ENCODE data around the gene LRATD1.
A peak's percentile ranks its signal among the peaks of the same experiment; 100 is the strongest.
"Not testable (repeated sequence)": the region's sequence is repeated elsewhere in the genome, so short reads cannot be mapped to it uniquely, and the experiment has no call there.

LRATD1 gene, protein sequence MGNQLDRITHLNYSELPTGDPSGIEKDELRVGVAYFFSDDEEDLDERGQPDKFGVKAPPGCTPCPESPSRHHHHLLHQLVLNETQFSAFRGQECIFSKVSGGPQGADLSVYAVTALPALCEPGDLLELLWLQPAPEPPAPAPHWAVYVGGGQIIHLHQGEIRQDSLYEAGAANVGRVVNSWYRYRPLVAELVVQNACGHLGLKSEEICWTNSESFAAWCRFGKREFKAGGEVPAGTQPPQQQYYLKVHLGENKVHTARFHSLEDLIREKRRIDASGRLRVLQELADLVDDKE

DNA sequence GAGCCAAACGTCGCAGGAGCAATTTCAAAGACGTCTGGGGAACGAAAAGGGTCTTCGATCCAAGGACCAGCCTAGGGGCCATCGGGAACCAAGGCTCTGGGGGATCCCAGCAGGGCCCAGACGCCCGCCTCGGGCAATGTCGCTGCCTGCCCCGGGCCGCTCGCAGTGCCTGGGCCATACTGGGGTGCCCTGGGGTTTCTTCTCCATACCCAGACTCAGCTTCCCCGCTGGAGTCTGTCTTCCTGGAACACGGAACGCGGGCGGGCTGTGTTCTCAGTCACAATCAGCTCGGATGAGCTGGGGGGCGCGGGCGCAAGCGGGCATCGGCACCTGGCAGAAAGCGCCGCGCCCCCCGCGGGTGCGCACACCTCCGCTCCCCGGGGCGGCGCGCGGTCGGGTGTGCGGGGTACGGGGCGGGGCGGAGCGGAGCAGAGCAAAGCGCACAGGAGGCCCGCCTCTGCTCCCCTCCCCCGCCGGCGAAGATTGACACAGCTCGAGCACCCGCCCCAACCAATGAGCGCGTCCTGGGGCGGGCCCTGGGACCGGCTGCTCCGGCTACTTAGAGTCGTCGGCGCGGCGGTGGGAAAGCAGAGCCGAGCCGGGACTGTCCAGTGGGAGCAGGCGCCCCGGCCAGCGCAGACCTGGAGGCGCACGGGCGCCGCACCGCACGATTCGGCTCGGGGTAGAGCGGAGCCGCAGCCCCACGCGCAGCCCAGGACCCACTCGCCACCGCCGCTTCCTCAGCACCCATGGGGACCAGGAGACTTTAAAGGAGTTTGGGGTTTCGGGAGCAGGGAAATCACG lies at the start of gene LRATD1:
TSS of gene LRATD1 (plus strand) at position 585 of the 804 bp plus-strand sequence. CDS start 1,263 bp downstream, outside the sequence.
- DNase-seq (ENCODE audit: low read depth) = peak; percentile 22

DNA sequence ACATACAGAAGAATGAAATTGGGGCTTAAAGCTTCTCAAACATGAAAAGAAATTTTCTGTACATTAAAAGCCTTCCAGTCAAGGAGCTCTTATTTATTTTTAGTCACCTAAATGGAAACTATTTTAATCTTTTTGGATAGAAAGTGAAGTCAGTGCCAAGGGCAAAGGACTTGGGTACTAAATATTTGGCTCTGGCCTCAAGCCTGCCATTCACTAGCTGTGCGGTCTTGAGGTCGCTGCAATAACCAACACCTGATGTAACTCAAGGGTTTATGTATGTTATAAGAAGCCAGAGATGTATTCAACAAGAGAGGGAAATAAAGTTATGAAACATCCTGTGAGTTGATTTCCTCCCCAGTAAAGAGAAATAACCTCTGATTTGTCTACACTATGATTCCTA lies 49.5 kb upstream of the LRATD1 start:
- no peak for DNase-seq (ENCODE audit: low read depth)

DNA sequence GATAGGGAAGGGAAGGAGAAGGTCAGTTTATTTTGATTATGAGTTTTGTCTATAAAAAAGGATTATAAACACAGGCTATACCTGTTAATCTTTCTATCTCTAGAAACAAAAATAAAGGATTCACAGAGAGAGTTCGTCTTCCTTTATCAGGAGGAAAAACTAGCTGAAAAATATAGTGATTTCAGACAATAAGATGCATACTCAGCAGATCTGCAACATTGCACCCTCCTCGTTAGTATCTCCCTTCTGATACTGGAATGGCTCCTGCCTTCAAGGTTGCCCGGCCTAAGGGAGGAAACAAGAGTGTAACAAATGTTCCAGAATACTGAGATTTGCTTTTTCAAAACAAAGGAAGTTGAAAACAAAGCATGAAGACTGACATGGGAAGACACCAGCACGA lies 48.7 kb upstream of the LRATD1 start:
- no peak for DNase-seq (ENCODE audit: low read depth)

DNA sequence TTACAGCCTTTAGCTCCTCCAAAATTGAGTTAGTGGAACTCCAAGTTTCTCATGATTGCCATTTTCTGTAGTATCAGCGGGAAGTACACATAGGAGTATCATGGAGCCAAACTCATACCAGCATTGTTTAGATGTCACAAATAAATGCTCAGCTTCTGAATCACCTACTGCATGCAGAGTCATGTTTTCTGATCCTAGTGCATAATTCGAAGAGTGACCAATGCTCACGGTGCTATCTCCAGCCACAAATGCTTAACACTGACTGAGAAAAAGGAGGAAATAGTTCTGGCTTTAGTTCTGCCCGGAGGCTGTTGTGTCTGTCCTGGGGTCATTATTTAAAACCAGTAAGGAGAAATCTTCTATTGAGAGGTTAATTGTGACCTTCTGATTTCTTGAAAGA lies 45.4 kb upstream of the LRATD1 start:
- DNase-seq (ENCODE audit: low read depth) = no peak

DNA sequence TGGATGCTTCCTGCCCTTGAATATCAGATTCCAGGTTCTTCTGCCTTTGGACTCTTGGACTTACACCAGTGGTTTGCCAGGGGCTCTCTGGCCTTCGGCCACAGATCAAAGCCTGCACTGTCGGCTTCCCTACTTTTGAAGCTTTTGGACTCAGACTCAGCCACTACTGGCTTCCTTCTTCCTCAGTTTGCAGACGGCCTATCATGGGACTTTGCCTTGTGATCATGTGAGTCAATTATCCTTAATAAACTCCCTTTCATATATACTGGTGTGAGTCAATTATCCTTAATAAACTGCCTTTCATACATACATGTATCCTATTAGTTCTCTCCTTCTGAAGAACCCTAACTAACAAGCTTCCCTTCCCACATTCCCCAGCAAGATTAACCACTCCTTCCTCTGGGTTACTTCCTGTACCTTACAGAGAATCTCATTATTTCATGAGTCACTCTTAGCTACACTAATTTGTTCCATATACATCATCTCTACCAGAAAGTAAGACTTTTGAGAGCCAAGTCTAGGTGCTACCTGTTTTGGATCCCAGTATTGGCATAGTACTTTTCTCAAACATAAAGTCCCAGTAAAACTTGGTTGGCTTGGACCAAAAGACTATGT lies 31.3 kb upstream of the LRATD1 start:
- DNase-seq (ENCODE audit: low read depth) = no peak

DNA sequence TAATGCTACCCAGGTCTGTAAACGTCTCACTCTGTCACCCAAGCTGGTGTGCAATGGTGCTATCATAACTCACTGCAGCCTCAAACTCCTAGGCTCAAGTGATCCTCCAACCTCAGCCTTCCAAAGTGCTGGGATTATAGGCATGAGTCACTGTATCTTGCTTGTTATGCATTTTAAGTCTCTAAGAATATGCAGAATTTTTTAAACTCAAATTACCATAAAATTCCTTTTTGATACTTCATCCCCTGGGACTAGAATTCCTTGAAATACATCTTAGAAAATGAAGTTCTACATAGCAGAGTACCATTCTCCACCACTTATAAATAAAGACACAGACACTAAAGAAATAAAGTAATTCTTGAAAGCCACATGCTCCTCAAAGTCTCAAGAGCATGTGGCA lies 30.2 kb upstream of the LRATD1 start:
- DNase-seq (ENCODE audit: low read depth) = no peak

DNA sequence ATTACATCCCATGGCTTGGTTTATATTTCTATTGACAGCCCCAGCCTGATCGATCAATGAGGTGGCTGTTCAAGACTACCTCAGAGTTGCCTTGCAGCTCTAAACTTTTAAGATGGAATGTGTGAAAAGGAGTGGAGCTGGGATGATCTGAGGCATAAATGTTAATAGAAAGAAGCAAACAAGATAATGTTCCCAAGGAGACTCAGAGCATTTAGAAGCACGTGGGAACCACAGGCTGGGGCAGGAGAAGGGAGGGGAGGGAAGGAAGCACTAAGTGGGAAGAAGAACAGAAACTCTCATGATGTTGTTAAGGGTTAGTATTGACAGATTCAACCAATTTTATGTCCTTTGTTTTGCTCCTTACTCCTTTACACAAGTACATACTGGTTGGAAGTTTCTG lies 28.8 kb upstream of the LRATD1 start:
- DNase-seq (ENCODE audit: low read depth) = no peak

DNA sequence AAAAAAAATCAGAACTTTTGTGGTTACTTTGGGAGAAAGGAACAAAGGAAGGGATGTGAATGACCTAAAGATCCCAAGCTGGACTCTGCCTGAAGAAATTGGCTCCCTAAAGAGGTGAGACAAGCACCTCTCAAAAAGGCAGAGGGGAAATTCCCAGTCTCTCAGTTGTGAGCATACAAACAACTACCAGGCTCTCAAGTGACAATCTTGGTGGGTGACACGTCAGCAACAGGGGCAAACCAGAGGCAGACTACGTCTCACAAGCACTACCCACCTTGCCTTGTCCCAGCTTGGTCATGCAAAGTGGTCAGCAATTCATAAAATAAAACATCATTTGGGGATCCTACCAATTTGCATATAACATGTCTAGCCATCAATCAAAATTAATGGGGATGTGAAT lies 24.3 kb upstream of the LRATD1 start:
- DNase-seq (ENCODE audit: low read depth) = no peak

DNA sequence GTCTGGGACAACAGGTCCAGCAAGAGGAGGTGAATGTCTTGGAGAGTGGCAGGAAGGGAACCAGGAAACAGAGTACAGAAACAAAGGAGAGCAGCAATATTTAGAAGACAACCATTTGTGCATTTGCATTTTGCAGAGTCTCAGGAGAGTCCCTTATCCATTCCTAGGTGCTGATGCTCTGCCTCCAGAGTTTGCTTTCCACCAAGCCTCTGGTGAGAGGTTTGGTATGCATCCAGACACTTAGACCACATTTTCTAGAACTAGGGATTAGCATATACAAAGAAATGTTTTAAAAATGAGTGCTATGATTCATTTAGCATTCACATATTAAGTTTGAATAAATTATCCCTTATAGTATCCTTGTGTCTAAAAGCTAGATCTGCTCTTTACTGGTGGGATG lies 18.5 kb upstream of the LRATD1 start:
- DNase-seq (ENCODE audit: low read depth) = no peak

DNA sequence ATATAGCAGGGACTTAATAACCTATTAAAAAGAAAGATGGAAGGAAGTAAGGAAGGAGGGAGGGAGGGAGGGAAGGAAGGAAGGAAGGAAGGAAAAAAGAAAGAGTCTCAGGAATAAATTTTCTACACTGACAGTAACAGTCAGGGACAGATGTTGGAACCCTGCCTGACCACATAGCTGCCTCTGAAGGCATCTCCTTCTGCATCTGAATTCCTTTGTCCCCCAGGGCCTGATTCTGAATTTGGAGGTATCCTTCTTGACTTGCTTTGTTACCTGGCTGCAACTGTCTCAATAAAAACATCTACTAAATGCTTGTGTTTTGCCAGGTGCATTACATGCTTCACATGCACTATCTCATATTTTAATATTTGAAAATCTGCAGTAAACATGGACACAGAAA lies 17.4 kb upstream of the LRATD1 start:
- DNase-seq (ENCODE audit: low read depth) = no peak

DNA sequence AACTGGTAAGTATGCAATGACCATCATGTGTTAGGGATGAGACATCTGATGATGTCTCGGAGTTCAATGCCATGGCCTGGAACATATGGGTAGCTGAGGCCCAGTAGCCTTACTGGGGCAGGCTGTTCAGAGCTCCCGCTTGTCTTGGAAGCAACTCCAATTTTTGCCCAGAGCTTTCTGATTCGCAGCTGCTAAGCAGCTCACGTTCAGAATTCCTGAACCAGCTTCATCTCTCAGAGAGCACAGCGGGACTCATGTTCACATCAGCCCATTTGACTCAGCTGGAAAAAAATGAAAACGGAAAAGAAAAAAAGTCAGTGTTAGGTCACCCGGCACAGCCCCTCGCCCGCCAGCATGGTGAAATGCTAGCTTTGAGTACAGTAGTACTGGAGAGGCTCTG lies 16.8 kb upstream of the LRATD1 start:
- no peak for DNase-seq (ENCODE audit: low read depth)

DNA sequence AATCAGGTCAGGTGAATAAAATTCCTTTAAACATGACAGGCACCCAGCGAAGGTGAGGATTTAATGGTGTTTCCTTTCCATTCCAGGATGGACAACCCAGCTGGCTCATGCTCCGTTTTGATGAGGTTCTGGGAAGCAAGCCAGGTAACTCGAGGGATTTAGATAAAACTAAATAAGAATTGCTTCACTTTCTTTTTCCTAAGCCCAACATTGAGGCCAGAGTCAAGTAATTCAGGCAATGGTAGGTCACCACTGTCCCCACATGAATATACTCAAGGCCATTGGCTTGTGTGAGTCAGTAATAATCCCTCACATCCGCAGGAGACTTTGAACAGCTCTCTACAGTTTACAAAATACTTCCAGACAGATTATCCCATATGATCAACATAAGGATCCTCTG lies 16.2 kb upstream of the LRATD1 start:
- DNase-seq (ENCODE audit: low read depth) = no peak

DNA sequence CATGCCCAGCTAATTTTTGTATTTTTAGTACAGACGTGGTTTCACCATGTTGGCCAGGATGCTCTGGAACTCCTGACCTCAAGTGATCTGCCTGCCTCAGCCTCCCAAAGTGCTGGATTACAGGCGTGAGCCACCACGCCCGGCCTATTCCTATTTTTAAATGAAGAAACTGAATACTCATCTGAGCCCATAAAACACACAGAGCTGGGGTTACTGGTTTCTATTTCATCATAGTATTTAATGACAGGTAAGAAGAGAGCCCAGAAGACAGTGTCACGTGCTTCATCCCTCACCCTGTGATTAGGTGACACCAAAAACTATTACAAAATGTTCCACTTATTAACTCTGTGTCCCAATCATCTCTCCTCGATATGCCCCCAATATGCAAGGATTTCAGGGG lies 15.6 kb upstream of the LRATD1 start:
- DNase-seq (ENCODE audit: low read depth) = no peak

DNA sequence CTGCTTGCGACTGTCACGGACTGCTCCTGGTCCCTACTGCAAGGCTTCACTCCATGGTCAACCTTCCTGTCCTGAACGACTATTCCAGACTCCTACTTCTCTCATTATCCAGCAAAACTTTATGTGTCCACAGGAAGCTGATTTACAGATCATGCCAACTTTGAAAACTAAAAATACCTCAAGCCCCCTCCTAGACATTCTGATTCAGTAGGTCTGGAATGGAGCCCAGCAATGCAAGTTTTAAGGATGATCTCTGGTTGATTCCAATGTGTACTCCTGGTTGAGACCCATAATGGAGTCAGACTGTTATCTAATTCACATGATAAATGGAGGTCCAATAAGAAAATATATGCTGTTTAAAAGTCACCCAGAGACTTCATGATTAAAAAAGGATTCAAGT lies 13.1 kb upstream of the LRATD1 start:
- DNase-seq (ENCODE audit: low read depth) = no peak

DNA sequence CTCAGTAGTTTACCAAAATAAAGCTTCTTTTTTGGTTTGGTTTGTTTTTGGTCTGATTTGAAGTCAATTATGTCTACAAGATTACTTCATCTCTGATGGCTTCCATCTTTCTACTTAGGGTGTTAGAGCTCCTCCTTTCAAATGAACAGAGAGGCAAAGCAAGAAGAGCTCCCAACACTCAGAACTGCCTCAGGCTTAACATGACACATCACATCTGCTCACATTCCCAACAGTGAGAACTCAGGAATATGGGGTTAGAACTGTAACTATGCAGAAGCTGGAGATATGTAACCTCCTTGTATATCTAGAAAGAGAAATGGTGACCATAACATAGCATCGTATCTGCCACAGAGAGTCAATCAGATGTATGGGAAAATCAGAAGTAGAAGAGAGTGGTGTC lies 11.4 kb upstream of the LRATD1 start:
- no peak for DNase-seq (ENCODE audit: low read depth)

DNA sequence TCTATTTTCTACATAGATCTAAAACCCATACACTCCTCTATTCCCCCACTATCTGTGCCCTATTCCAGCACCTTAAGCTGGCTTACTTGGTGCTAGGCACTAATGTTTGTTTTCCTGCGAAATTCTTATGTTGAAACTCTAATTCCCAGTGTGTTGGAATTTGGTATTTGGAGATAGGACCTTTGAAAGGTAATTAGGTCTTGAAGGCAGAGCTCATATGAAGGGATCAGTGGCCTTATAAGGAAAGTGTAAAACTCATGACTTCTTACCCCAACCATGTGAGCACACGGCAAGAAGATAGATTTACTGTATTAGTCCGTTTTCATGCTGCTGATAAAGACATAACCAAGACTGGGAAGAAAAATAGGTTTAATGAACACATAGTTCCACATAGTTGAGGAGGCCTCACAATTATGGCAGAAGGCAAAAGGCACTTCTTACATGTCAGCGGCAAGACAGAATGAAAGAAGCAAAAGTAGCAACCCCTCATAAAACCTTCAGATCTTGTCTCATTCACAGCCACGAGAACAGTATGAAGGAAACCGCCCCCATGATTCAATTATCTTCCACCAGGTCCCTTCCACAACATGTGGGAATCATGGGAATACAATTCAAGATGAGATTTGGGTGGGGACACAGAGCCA lies 10.5 kb upstream of the LRATD1 start:
- no peak for DNase-seq (ENCODE audit: low read depth)

DNA sequence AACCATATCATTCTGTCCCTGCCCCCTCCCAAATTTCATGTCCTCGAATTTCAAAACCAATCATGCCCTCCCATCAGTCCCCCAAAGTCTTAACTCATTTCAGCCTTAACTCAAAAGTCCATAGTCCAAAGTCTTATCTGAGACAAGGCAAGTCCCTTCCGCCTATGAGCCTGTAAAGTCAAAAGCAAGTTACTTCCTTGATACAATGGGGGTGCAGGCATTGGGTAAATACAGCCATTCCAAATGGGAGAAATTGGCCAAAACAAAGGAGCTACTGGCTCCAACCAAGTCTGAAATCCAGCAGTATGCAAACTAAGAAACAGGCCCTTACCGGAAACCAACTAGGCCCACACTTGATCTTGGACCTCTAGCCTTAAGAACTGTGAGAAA lies 10.0 kb upstream of the LRATD1 start:
- DNase-seq (ENCODE audit: low read depth) = not testable (repeated sequence)

DNA sequence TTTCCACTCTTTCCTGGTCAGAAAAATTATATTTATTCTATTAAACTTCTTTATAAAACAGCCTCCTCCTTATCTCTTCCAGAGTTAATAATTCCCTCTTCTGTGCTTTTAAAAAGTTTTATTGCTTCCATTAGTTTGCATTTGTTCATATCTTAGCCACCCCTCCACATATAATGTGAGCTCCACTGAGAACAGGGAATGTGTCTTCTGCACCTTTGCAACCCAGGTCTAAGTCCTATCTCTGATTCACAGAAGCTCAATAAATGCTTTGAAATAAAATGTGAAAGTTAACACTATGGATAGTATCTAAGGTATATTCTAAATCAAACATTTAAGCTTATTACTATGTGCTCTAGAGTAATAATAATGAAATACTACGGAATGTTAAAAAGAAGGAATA lies 9.3 kb upstream of the LRATD1 start:
- DNase-seq (ENCODE audit: low read depth) = no peak

DNA sequence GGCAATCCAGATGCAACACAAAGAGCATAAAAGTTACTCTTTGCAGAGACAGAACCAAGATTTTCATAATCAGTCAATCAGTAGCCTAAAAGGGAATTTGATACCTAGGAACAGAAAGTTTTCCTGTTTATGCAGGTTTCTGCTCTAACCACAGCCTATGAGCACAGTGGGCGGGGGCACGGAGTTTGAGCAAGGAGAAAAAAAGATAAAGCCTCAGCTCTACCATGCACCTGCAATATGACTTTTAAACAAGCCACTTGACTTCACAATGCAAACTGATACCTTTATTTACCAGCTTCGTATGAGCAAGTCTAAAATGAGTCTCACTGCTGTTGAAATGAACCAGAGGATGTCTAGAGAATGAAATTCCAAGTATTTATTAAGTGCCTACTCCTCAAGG lies 5.6 kb upstream of the LRATD1 start:
- no peak for DNase-seq (ENCODE audit: low read depth)

DNA sequence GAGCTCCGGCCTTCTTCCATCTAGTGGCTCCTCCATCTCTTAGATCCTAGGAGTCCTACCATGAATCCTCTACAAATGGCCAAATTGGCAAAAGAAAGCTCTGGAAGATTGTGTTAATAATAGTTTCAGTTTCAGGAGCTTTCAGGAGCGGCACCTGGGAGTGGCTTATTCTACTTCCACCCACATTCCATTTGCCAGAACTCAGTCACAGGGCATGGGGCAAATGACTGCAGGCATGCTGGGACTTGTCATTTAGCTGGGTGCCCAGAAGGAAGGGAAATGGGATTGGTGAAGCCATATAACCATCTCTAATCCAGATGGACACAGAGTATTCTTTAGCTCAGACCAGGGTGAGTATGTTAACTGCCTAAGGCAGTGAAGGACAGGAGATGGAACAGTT lies 3.6 kb upstream of the LRATD1 start:
- no peak for DNase-seq (ENCODE audit: low read depth)

DNA sequence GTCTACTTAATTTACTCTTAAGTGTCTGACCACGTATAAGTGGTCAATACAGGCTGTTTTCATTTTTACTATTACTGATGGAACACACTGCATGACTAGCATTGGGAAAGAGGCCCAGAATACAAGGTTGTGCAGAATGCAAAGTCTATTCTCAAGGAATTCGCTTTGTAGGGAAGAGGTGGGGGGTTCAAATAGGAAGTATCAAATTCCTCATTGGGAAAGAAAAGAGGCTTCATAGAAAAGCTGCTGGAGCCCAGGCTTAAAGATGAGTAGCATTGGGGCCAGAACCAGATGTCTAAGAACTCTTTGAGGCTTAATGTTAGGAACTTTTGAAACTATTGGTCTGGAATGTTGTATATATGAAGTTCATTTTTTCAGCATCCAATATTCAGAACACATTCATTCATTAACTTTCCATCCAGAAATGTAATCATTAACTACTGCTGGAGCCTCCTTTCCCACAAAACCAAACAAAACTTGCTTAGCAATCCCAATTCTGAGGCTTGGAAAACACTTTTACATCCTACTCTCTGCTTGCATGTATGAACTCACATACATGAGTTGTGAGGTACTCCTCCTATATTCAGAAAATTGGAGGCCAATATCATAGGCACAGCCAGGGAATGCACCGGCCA lies 994 bp upstream of the LRATD1 start:
- DNase-seq (ENCODE audit: low read depth) = no peak

DNA sequence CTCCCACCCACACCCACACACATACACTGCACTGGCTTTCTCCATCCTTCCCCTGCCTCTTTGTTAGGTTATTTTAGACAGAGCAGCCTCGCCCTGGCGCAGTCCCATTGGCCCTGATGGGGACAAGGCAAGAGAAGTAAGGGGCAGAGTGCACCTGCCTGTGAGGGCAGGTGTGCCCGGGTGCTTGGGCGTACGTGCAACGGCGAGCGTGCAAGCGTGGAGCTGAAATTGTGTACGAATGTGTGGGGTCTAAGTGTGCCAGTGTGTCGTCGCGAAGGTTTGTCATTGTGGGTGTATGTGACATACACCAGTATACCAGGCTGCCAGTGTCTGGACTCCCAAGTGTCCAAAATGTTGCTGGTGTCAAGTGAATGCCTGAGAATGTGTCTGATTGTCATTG lies 544 bp downstream of the LRATD1 start:
- no peak for DNase-seq (ENCODE audit: low read depth)
